Measurements from ENCODE around the gene STK39.

STK39 gene

GRCh38 chr2:167964650-167965413 lies 282.6 kb downstream of the STK39 start:
- no peak overlapping the region for H3K4me3 ChIP-seq (ENCODE audit: low read depth, low read length)

GRCh38 chr2:167963899-167964649 lies 283.3 kb downstream of the STK39 start:
- no peak overlapping the region for H3K4me3 ChIP-seq (ENCODE audit: low read depth, low read length)

- no peak overlapping the region for H3K4me3 ChIP-seq (ENCODE audit: low read depth, low read length)
Observed at GRCh38 chr2:167962436-167963226, 284.8 kb downstream of the STK39 start.

GRCh38 chr2:167961536-167962048 lies 285.8 kb downstream of the STK39 start:
- no peak overlapping the region for H3K4me3 ChIP-seq (ENCODE audit: low read depth, low read length)

GRCh38 chr2:167960089-167960747 lies 287.2 kb downstream of the STK39 start:
- H3K4me3 ChIP-seq (ENCODE audit: low read depth, low read length) = no peak overlapping the region

GRCh38 chr2:167957662-167958061 lies 289.7 kb downstream of the STK39 start:
- no peak overlapping the region for H3K4me3 ChIP-seq (ENCODE audit: low read depth, low read length)

GRCh38 chr2:167955264-167955906 lies 292.0 kb downstream of the STK39 start:
- no peak overlapping the region for H3K4me3 ChIP-seq (ENCODE audit: low read depth, low read length)

GRCh38 chr2:167954495-167954894 lies 292.9 kb downstream of the STK39 start:
- no peak overlapping the region for H3K4me3 ChIP-seq (ENCODE audit: low read depth, low read length)

- no peak overlapping the region for H3K4me3 ChIP-seq (ENCODE audit: low read depth, low read length)
Observed at GRCh38 chr2:167953776-167954175, 293.6 kb downstream of the STK39 start.

- no peak overlapping the region for H3K4me3 ChIP-seq (ENCODE audit: low read depth, low read length)
Observed at GRCh38 chr2:167950571-167950970, 296.8 kb downstream of the STK39 start.

- H3K4me3 ChIP-seq (ENCODE audit: low read depth, low read length) = no peak overlapping the region
Observed at GRCh38 chr2:167946441-167946841, 301.0 kb downstream of the STK39 start.

- H3K4me3 ChIP-seq (ENCODE audit: low read depth, low read length) = no peak overlapping the region
Observed at GRCh38 chr2:167945660-167946368, 301.6 kb downstream of the STK39 start.

- no peak overlapping the region for H3K4me3 ChIP-seq (ENCODE audit: low read depth, low read length)
Observed at GRCh38 chr2:167944825-167945659, 302.4 kb downstream of the STK39 start.

- H3K4me3 ChIP-seq (ENCODE audit: low read depth, low read length) = no peak overlapping the region
Observed at GRCh38 chr2:167943897-167944296, 303.5 kb downstream of the STK39 start.

GRCh38 chr2:167943368-167943767 lies 304.0 kb downstream of the STK39 start:
- no peak overlapping the region for H3K4me3 ChIP-seq (ENCODE audit: low read depth, low read length)

GRCh38 chr2:167942366-167943081 lies 304.9 kb downstream of the STK39 start:
- H3K4me3 ChIP-seq (ENCODE audit: low read depth, low read length) = no peak overlapping the region

GRCh38 chr2:167941604-167942003 lies 305.8 kb downstream of the STK39 start:
- H3K4me3 ChIP-seq (ENCODE audit: low read depth, low read length) = no peak overlapping the region

Data from iPS-11a (cell line).